Endodermal cell (in vitro differentiated cells): ENCODE data around the gene VAMP5. TPM values are rescaled to one million over a fixed set of nuclear protein-coding genes. Genes with fewer than 3 reads are reported as not detected.
A peak's percentile ranks its signal among the peaks of the same experiment; 100 is the strongest.

Experiments used
- DNase-seq: peaks from one replicate; pipeline ENCODE4 v3.0.0-alpha.2; 2017
- H3K27ac ChIP-seq: 2 replicates; pipeline ENCODE4 v1.5.1; 2013; ENCODE audit warnings: mild to moderate bottlenecking, low read depth, low read length, moderate library complexity
- H3K27me3 ChIP-seq: 2 replicates; pipeline ENCODE4 v1.6.1; 2013; ENCODE audit warnings: mild to moderate bottlenecking, low read length, moderate library complexity; ENCODE audit not compliant: insufficient read depth, control insufficient read depth, poor library complexity, severe bottlenecking
- H3K36me3 ChIP-seq: 2 replicates; pipeline ENCODE4 v1.7.0; 2013; ENCODE audit warnings: mild to moderate bottlenecking, low read length, moderate library complexity; ENCODE audit not compliant: control insufficient read depth, insufficient read depth
- H3K4me1 ChIP-seq: one replicate; pipeline ENCODE4 v1.7.0; 2013; ENCODE audit warnings: low read length; ENCODE audit not compliant: control insufficient read depth, insufficient read depth
- H3K4me3 ChIP-seq: 2 replicates; pipeline ENCODE4 v1.5.1; 2013; ENCODE audit warnings: mild to moderate bottlenecking, low read length, moderate library complexity
- H3K9ac ChIP-seq: 2 replicates; pipeline ENCODE4 v1.6.1; 2013; ENCODE audit warnings: mild to moderate bottlenecking, low read length, moderate library complexity; ENCODE audit not compliant: poor library complexity, severe bottlenecking; ENCODE audit errors: extremely low read depth
- H3K9me3 ChIP-seq: 2 replicates; pipeline ENCODE4 v1.6.1; 2013; ENCODE audit warnings: mild to moderate bottlenecking, low read length, moderate library complexity; ENCODE audit not compliant: control insufficient read depth
- H3K27ac Mint-ChIP-seq: 2 replicates; pipeline ENCODE4 v1.8.0; 2020; ENCODE audit warnings: mixed read lengths
- H3K27me3 Mint-ChIP-seq: 2 replicates; pipeline ENCODE4 v1.8.0; 2021; ENCODE audit warnings: mild to moderate bottlenecking, mixed read lengths; ENCODE audit not compliant: insufficient read depth
- H3K36me3 Mint-ChIP-seq: 2 replicates; pipeline ENCODE4 v1.8.0; 2020; ENCODE audit warnings: low read depth, mixed read lengths
- H3K4me1 Mint-ChIP-seq: 2 replicates; pipeline ENCODE4 v1.8.0; 2020; ENCODE audit warnings: mixed read lengths
- H3K4me3 Mint-ChIP-seq: 2 replicates; pipeline ENCODE4 v1.8.0; 2020; ENCODE audit warnings: mild to moderate bottlenecking, moderate library complexity, mixed read lengths
- H3K9me3 Mint-ChIP-seq: 2 replicates; pipeline ENCODE4 v1.8.0; 2020; ENCODE audit warnings: mild to moderate bottlenecking, mixed read lengths
- CTCF ChIP-seq: fragments of 200-600 bp; sonication (generic); conservative IDR thresholded peaks from 2 replicates; pipeline ENCODE4 v1.5.0; 2021; ENCODE audit warnings: antibody characterized with exemption, mild to moderate bottlenecking
- WGBS, 2 experiments: methylation state at CpG; one replicate each; pipeline versions ENCODE4 v1.1.5 to v1.1.7; 2013; ENCODE audit warnings: missing lambda C conversion rate in 2 of 2, mixed read lengths in 1 of 2; ENCODE audit not compliant: insufficient coverage in 1 of 2, insufficient read length in 1 of 2; 5-methylcytosine and 5-hydroxymethylcytosine counted together
- long read RNA-seq, 4 experiments: library from polyadenylated mRNA in 2 of 4; library from RNA in 1 of 4; library from capped mRNA in 1 of 4; stranded (forward) in 3 of 4; unstranded in 1 of 4; transcript quantifications; one replicate each; pipeline ENCODE4 v2.0.0, GENCODE V29; 2020 to 2021; ENCODE audit warnings: inconsistent platforms in 1 of 4
- polyA plus RNA-seq, 2 experiments: library from polyadenylated mRNA; stranded (reverse); fragments of 50-300 nt; gene quantifications; one replicate each; pipeline ENCODE4 v1.2.3, GENCODE V29; 2013
- total RNA-seq, 2 donors: library from RNA; stranded (reverse); fragmentation: NEBNext Ultra II Directional in 1 of 2; extraction: Animal tissue kit (Norgen Biotek cat#: 25700) in 1 of 2; gene quantifications; 2 replicates in 1 of 2; 3 replicates in 1 of 2; pipeline ENCODE4 v1.2.1, GENCODE V29; 2021

VAMP5 gene, protein sequence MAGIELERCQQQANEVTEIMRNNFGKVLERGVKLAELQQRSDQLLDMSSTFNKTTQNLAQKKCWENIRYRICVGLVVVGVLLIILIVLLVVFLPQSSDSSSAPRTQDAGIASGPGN
- total RNA-seq, result 10 to 100 TPM in 1 of 2 donors, 1 to 10 TPM in 1; 6.3 to 13.9 TPM
- 13.7 TPM for polyA plus RNA-seq (2013, experiment 1 of 2)
- polyA plus RNA-seq (2013, experiment 2 of 2), result 17.3 TPM
- long read RNA-seq, experiment 1, partial matches to known transcripts, result 2 of 5 reads
- long read RNA-seq, experiment 1, other reads (novel, unspliced or antisense), result 2 of 5 reads
- long read RNA-seq, experiment 2, partial matches to known transcripts, result 0 of 2 reads
- long read RNA-seq, experiment 2, other reads (novel, unspliced or antisense), result 0 of 2 reads
- long read RNA-seq, experiment 3, result 0 reads
- long read RNA-seq, experiment 4, partial matches to known transcripts, result 0 of 1 reads
- long read RNA-seq, experiment 4, other reads (novel, unspliced or antisense), result 0 of 1 reads

GRCh38 chr2:85584354-85584856 is at the start of gene VAMP5:
Gene VAMP5 (plus strand): TSS chr2:85584431. CDS start chr2:85584491, 60 bp downstream.
- H3K9ac ChIP-seq, result no peak within 1 kb of the TSS
- no peaks in the 10 kb centered on the region for H3K27me3 ChIP-seq
- DNase-seq, result no peak
- Mint-ChIP-seq H3K4me3 (peak within 1 kb of the TSS; percentile 36), H3K27me3 (peaks cover 2% of the 10 kb centered on the region), H3K9me3 (no peaks in the 10 kb centered on the region), H3K36me3 (peaks cover 23% of the 10 kb centered on the region), H3K27ac (peak within 1 kb of the TSS; percentile 70), H3K4me1 (peaks cover 24% of the 10 kb centered on the region)
- no peak for TF ChIP-seq CTCF
- no peaks in the 10 kb centered on the region for H3K9me3 ChIP-seq
- no peak within 1 kb of the TSS for H3K27ac ChIP-seq
- H3K4me3 ChIP-seq, result no peak within 1 kb of the TSS
- 72 to 84% methylated on average over 25 to 52 of the region's 52 CpGs for WGBS, 2 experiments
- peaks cover 45% of the 10 kb centered on the region for H3K36me3 ChIP-seq
- H3K4me1 ChIP-seq, result peaks cover 4% of the 10 kb centered on the region

DNA sequence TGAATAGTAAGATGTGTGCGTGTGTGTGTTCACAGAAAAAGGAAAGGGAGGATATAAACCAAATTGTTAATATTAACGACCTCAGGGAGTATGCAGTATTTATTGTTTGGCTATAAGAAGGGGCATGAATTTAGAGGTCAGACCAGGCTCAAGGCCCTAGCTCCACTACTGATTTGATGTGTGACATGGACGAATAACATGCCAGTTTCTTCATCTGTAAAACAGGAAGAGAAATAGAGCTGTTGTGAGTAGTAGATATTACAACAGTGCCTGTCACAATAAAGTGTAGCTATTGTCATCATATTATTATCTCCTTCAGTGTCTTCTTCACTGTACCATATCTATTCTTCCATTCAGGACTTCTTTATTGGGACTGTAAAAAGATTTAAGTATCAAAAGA is 49.4 kb upstream of the VAMP5 start:
- H3K4me3 Mint-ChIP-seq, result no peak overlapping the region
- Histone ChIP-seq H3K27ac (no peak overlapping the region), H3K4me3 (no peak overlapping the region), H3K4me1 (peaks cover 7% of the 10 kb centered on the region), H3K36me3 (no peaks in the 10 kb centered on the region), H3K9me3 (no peaks in the 10 kb centered on the region), H3K27me3 (no peaks in the 10 kb centered on the region), H3K9ac (no peak overlapping the region)
- no peak overlapping the region for H3K27ac Mint-ChIP-seq
- no peak for TF ChIP-seq CTCF
- 85 to 92% methylated on average over 3 of the region's 3 CpGs for WGBS, 2 experiments
- peaks cover 4% of the 10 kb centered on the region for H3K9me3 Mint-ChIP-seq
- H3K27me3 Mint-ChIP-seq, result no peaks in the 10 kb centered on the region
- no peak for DNase-seq
- peaks cover 15% of the 10 kb centered on the region for H3K4me1 Mint-ChIP-seq
- H3K36me3 Mint-ChIP-seq, result peaks cover 2% of the 10 kb centered on the region

GRCh38 chr2:85536479-85536878 is 47.8 kb upstream of the VAMP5 start:
- H3K27me3 ChIP-seq, result no peaks in the 10 kb centered on the region
- Mint-ChIP-seq H3K9me3 (no peaks in the 10 kb centered on the region), H3K4me1 (peaks cover 24% of the 10 kb centered on the region), H3K27me3 (no peaks in the 10 kb centered on the region), H3K27ac (no peak overlapping the region), H3K4me3 (no peak overlapping the region), H3K36me3 (peaks cover 18% of the 10 kb centered on the region)
- H3K4me3 ChIP-seq, result no peak overlapping the region
- no peak overlapping the region for H3K9ac ChIP-seq
- H3K9me3 ChIP-seq, result no peaks in the 10 kb centered on the region
- TF ChIP-seq CTCF, result no peak
- DNase-seq, result no peak
- 94% methylated on average over 3 of the region's 3 CpGs; no CpG with 5 or more reads in 1 of the 2 experiments for WGBS, 2 experiments
- H3K36me3 ChIP-seq, result peaks cover 11% of the 10 kb centered on the region
- peaks cover 11% of the 10 kb centered on the region for H3K4me1 ChIP-seq
- no peak overlapping the region for H3K27ac ChIP-seq
